ENCODE results near the gene DDRGK1. TPM values are rescaled to one million over a fixed set of nuclear protein-coding genes. Genes with fewer than 3 reads are reported as not detected.

Gene DDRGK1
- polyA plus RNA-seq, 3 donors, result 39.9 to 42.7 (median 42.6) TPM

DNA sequence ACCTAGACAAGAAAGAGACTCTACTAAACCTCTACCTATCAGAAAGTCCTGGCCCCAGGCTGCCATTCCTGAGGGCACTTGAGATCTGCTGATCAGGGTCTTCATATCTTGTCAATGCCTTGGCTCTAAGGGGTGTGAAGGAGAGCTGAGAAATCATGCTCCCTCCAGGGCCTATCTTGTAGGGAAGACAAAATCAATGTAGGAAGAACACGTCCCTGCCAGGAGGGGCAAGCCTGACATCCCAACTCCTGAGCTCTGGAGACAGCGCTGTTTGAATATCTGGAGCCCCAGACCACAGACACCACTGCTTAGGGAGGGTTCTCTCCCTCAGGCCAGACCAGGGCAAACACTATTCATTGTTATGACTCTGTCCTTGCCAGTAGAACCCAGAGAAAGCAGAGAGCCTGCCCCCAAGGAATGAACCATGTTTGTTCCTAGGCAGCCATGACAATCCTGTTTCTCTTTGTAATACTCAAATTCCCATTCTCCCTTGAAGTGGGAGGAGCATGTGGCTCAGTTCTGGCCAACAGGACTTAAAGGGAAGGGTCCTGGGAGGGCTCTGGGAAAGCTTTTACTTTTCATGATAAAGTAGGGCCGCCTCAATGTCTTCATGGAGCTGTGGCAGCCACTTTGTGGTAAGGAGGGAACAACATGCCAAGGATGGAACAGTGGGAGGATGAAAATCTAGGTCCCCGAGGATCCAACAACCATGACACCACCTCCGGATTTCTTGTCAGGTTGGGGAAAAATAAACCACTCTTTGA is 43.0 kb downstream of the DDRGK1 start:
- Mint-ChIP-seq H3K27me3 (ENCODE audit: low read depth in 3 of 3) (peaks cover 9 to 17% (median 16%) of the 10 kb centered on the region in 3 donors), H3K4me1 (peaks cover 38% of the 10 kb centered on the region), H3K27ac (peak overlapping the region in 1 of 7 donors; percentile 25), H3K4me3 (peak overlapping the region in 1 of 2 donors; percentile 9), H3K36me3 (peaks cover 0 to 4% of the 10 kb centered on the region in 2 donors), H3K9me3 (peaks cover 0 to 4% (median 0%) of the 10 kb centered on the region in 7 donors)
- no peak for DNase-seq
- TF ChIP-seq, protein P1, sequence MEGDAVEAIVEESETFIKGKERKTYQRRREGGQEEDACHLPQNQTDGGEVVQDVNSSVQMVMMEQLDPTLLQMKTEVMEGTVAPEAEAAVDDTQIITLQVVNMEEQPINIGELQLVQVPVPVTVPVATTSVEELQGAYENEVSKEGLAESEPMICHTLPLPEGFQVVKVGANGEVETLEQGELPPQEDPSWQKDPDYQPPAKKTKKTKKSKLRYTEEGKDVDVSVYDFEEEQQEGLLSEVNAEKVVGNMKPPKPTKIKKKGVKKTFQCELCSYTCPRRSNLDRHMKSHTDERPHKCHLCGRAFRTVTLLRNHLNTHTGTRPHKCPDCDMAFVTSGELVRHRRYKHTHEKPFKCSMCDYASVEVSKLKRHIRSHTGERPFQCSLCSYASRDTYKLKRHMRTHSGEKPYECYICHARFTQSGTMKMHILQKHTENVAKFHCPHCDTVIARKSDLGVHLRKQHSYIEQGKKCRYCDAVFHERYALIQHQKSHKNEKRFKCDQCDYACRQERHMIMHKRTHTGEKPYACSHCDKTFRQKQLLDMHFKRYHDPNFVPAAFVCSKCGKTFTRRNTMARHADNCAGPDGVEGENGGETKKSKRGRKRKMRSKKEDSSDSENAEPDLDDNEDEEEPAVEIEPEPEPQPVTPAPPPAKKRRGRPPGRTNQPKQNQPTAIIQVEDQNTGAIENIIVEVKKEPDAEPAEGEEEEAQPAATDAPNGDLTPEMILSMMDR (IDR thresholded peaks at IDR 0.05), result no peak
- peaks cover 34% of the 10 kb centered on the region for H3K79me2 ChIP-seq (ENCODE audit: insufficient read depth, low read length)
- 90% methylated on average over 4 of the region's 5 CpGs for WGBS (ENCODE audit: insufficient coverage)
- H3K27ac ChIP-seq (ENCODE audit: low read depth in 1 of 2, low read length in 2 of 2), result no peak overlapping the region
- H2AFZ ChIP-seq (ENCODE audit: insufficient read depth, low read depth, low read length, poor library complexity, severe bottlenecking), result peak overlapping the region; percentile 9
- peaks cover 31 to 44% of the 10 kb centered on the region in 2 donors for H3K4me1 ChIP-seq (ENCODE audit: control insufficient read depth in 1 of 2, insufficient read depth in 2 of 2, low read length in 2 of 2)
- H3K27me3 ChIP-seq (ENCODE audit: control insufficient read depth in 2 of 2, insufficient read depth in 2 of 2, low read length in 2 of 2), result peaks cover 0 to 5% of the 10 kb centered on the region in 2 donors
- H3K4me3 ChIP-seq (replicated peaks in 1 of 3; ENCODE audit: low read depth in 2 of 3, low read length in 3 of 3), result no peak overlapping the region
- intact Hi-C loops (cut with micrococcal nuclease), result no loop called here
- H3K9ac ChIP-seq (ENCODE audit: insufficient read depth, low read length, poor library complexity, severe bottlenecking), result no peak overlapping the region
- no peaks in the 10 kb centered on the region for H3K9me3 ChIP-seq (replicated peaks in 1 of 2; ENCODE audit: control insufficient read depth in 1 of 2, insufficient read depth in 1 of 2, low read length in 2 of 2)
- no peak overlapping the region for H3K4me2 ChIP-seq (replicated peaks; ENCODE audit: extremely low read depth, low read length, poor library complexity, severe bottlenecking)
- peaks cover 28% of the 10 kb centered on the region for H4K20me1 ChIP-seq (ENCODE audit: insufficient read depth, low read length)
- H3K36me3 ChIP-seq (replicated peaks in 1 of 2; ENCODE audit: control insufficient read depth in 1 of 2, insufficient read depth in 2 of 2, low read length in 2 of 2), result no peaks in the 10 kb centered on the region

DNA sequence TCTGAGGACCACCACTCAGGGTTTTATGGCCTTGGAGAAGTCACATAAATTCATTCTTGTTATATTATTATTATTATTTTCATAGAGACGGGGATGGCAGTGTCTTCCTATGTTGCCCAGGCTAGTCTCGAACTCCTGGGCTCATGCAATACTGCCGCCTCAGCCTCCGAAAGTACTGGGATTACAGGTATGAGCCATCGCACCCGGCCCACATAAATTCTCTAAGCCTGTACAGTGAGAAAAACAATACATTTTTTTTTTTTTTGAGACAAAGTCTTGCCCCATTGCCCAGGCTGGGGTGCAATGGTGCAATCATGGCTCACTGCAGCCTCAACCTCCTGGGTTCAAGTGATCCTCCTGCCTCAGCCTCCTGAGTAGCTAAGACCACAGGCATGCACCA is 44.1 kb downstream of the DDRGK1 start:
- intact Hi-C loops (cut with micrococcal nuclease), result no loop called here
- H3K9me3 ChIP-seq (replicated peaks in 1 of 2; ENCODE audit: control insufficient read depth in 1 of 2, insufficient read depth in 1 of 2, low read length in 2 of 2), result no peaks in the 10 kb centered on the region
- peak overlapping the region in 1 of 3 experiments; percentile 94 for H3K4me3 ChIP-seq (replicated peaks in 1 of 3; ENCODE audit: low read depth in 2 of 3, low read length in 3 of 3)
- no peak overlapping the region for H3K9ac ChIP-seq (ENCODE audit: insufficient read depth, low read length, poor library complexity, severe bottlenecking)
- H3K27me3 ChIP-seq (ENCODE audit: control insufficient read depth in 2 of 2, insufficient read depth in 2 of 2, low read length in 2 of 2), result no peaks in the 10 kb centered on the region
- TF ChIP-seq, protein P1 (IDR thresholded peaks at IDR 0.05), result no peak
- Mint-ChIP-seq H3K9me3 (peaks cover 0 to 4% (median 0%) of the 10 kb centered on the region in 7 donors), H3K4me1 (peaks cover 42% of the 10 kb centered on the region), H3K27ac (no peak overlapping the region), H3K27me3 (ENCODE audit: low read depth in 3 of 3) (peaks cover 1 to 9% (median 6%) of the 10 kb centered on the region in 3 donors), H3K36me3 (peaks cover 2 to 13% of the 10 kb centered on the region in 2 donors), H3K4me3 (no peak overlapping the region)
- H2AFZ ChIP-seq (ENCODE audit: insufficient read depth, low read depth, low read length, poor library complexity, severe bottlenecking), result no peak overlapping the region
- no peak overlapping the region for H3K27ac ChIP-seq (ENCODE audit: low read depth in 1 of 2, low read length in 2 of 2)
- peaks cover 33 to 43% of the 10 kb centered on the region in 2 donors for H3K4me1 ChIP-seq (ENCODE audit: control insufficient read depth in 1 of 2, insufficient read depth in 2 of 2, low read length in 2 of 2)
- peak overlapping the region; percentile 90 for H3K4me2 ChIP-seq (replicated peaks; ENCODE audit: extremely low read depth, low read length, poor library complexity, severe bottlenecking)
- no peak for DNase-seq
- WGBS (ENCODE audit: insufficient coverage), result 100% methylated on average over 3 of the region's 6 CpGs
- H4K20me1 ChIP-seq (ENCODE audit: insufficient read depth, low read length), result peaks cover 39% of the 10 kb centered on the region
- H3K79me2 ChIP-seq (ENCODE audit: insufficient read depth, low read length), result peaks cover 45% of the 10 kb centered on the region
- peaks cover 0 to 6% of the 10 kb centered on the region in 2 donors for H3K36me3 ChIP-seq (replicated peaks in 1 of 2; ENCODE audit: control insufficient read depth in 1 of 2, insufficient read depth in 2 of 2, low read length in 2 of 2)
